MM.1S (cell line): ENCODE measurements around the gene RNF11.

Source experiments
- DNase-seq: peaks from one replicate; pipeline ENCODE4 v3.0.0-alpha.2; 2015
- H2AFZ ChIP-seq: fragments of 300-600 bp; sonication (generic); 2 replicates; pipeline ENCODE4 v1.6.0; 2016; ENCODE audit warnings: antibody characterized with exemption, low read length
- H3F3A ChIP-seq: fragments of 300-600 bp; sonication (generic); 2 replicates; pipeline ENCODE4 v1.6.1; 2016; ENCODE audit warnings: mild to moderate bottlenecking, antibody characterized with exemption, low read length, moderate library complexity, mixed read lengths; ENCODE audit not compliant: insufficient read depth
- H3K27ac ChIP-seq: fragments of 300-600 bp; sonication (generic); 2 replicates; pipeline ENCODE4 v1.5.1; 2016; ENCODE audit warnings: mild to moderate bottlenecking, low read length
- H3K27me3 ChIP-seq: fragments of 300-600 bp; sonication (generic); replicated peaks from 2 replicates; pipeline ENCODE4 v1.6.0; 2016; ENCODE audit warnings: low read length; ENCODE audit not compliant: insufficient read depth
- H3K36me3 ChIP-seq: fragments of 300-600 bp; sonication (generic); replicated peaks from 2 replicates; pipeline ENCODE4 v1.6.1; 2016; ENCODE audit warnings: mild to moderate bottlenecking, low read length, mixed read lengths; ENCODE audit not compliant: insufficient read depth
- H3K4me1 ChIP-seq: fragments of 300-600 bp; sonication (generic); 2 replicates; pipeline ENCODE4 v1.6.1; 2016; ENCODE audit warnings: low read length, mixed read lengths
- H3K4me2 ChIP-seq: fragments of 300-600 bp; sonication (generic); 2 replicates; pipeline ENCODE4 v1.6.0; 2016; ENCODE audit warnings: low read depth, low read length
- H3K4me3 ChIP-seq: fragments of 300-600 bp; sonication (generic); 2 replicates; pipeline ENCODE4 v1.5.1; 2016; ENCODE audit warnings: low read length, mixed read lengths
- H3K79me2 ChIP-seq: fragments of 300-600 bp; sonication (generic); 2 replicates; pipeline ENCODE4 v1.6.1; 2016; ENCODE audit warnings: mixed run types, low read length, mixed read lengths
- H3K9ac ChIP-seq: fragments of 300-600 bp; sonication (generic); 2 replicates; pipeline ENCODE4 v1.6.1; 2016; ENCODE audit warnings: low read length, mixed read lengths
- H3K9me2 ChIP-seq: fragments of 300-600 bp; sonication (generic); replicated peaks from 2 replicates; pipeline ENCODE4 v1.6.1; 2016; ENCODE audit warnings: mild to moderate bottlenecking, low read length, mixed read lengths; ENCODE audit not compliant: insufficient read depth
- H3K9me3 ChIP-seq: fragments of 300-600 bp; sonication (generic); replicated peaks from 2 replicates; pipeline ENCODE4 v1.6.1; 2016; ENCODE audit warnings: mild to moderate bottlenecking, low read length, mixed read lengths; ENCODE audit not compliant: insufficient read depth
- H4K20me1 ChIP-seq: fragments of 300-600 bp; sonication (generic); 2 replicates; pipeline ENCODE4 v1.6.1; 2016; ENCODE audit warnings: mild to moderate bottlenecking, low read length, moderate library complexity, mixed read lengths; ENCODE audit not compliant: insufficient read depth
- CTCF ChIP-seq: fragments of 300-600 bp; sonication (generic); IDR thresholded peaks from 2 replicates; pipeline ENCODE4 v1.5.1; 2016; ENCODE audit warnings: antibody characterized with exemption, low read length, mixed read lengths
- EZH2 ChIP-seq: fragments of 300-600 bp; sonication (generic); optimal IDR thresholded peaks from 2 replicates; pipeline ENCODE3; 2017; ENCODE audit warnings: low read depth, mild to moderate bottlenecking, antibody characterized with exemption, low read length, mixed read lengths
- EZH2phosphoT487 ChIP-seq: fragments of 300-600 bp; sonication (generic); IDR thresholded peaks from 2 replicates; pipeline ENCODE4 v1.6.1; 2018; ENCODE audit warnings: antibody characterized with exemption, low read length

The RNF11 gene

GRCh38 chr1:51305371-51305823, 69.3 kb downstream of the RNF11 start:
- no peak overlapping the region for H3K27ac ChIP-seq

GRCh38 chr1:51306950-51307349, 70.9 kb downstream of the RNF11 start:
- DNase-seq, result no peak
- Histone ChIP-seq H3K9ac (no peak overlapping the region), H3K36me3 (no peaks in the 10 kb centered on the region), H3K79me2 (no peaks in the 10 kb centered on the region), H4K20me1 (no peaks in the 10 kb centered on the region), H3K9me2 (no peaks in the 10 kb centered on the region), H3K4me2 (no peak overlapping the region), H3K27me3 (no peaks in the 10 kb centered on the region), H3K4me1 (no peaks in the 10 kb centered on the region), H3F3A (no peaks in the 10 kb centered on the region), H2AFZ (no peak overlapping the region), H3K27ac (no peak overlapping the region), H3K4me3 (no peak overlapping the region), H3K9me3 (no peaks in the 10 kb centered on the region)
- no peak for TF ChIP-seq CTCF
- no peak for TF ChIP-seq EZH2phosphoT487
- TF ChIP-seq EZH2, result no peak

More at GRCh38 chr1:51305371-51305823, 69.3 kb downstream of the RNF11 start:
- H3K27me3 ChIP-seq, result no peaks in the 10 kb centered on the region
- H3K9ac ChIP-seq, result no peak overlapping the region
- H4K20me1 ChIP-seq, result no peaks in the 10 kb centered on the region
- H3F3A ChIP-seq, result no peaks in the 10 kb centered on the region
- H3K4me2 ChIP-seq, result no peak overlapping the region
- no peak for DNase-seq
- H3K4me3 ChIP-seq, result no peak overlapping the region
- H3K9me3 ChIP-seq, result no peaks in the 10 kb centered on the region
- no peaks in the 10 kb centered on the region for H3K9me2 ChIP-seq
- H2AFZ ChIP-seq, result no peak overlapping the region
- H3K36me3 ChIP-seq, result no peaks in the 10 kb centered on the region
- no peaks in the 10 kb centered on the region for H3K79me2 ChIP-seq
- no peaks in the 10 kb centered on the region for H3K4me1 ChIP-seq
- TF ChIP-seq CTCF (no peak), EZH2phosphoT487 (no peak)

DNA sequence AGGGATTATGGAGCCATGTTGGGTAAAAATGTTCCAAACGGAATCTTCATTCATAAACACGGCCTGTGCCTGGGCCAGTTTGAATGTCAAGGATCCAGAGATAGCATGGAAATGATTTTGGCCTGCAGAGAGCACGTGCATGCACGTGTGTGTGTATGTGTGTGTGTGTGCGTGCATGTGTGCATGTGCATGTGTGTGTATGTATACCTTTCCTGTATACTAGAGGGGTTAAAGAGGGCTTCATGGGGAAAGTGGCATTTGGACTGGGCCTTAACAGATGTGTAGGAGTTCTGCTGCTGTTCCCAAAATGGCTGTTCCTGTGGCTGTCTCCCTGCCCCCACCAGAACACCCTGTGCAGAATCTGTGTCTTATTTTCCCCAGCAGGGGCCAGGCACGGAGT, 72.6 kb downstream of the RNF11 start:
- Histone ChIP-seq H3K79me2 (no peaks in the 10 kb centered on the region), H3K9me3 (no peaks in the 10 kb centered on the region), H3K27me3 (no peaks in the 10 kb centered on the region), H3K9me2 (no peaks in the 10 kb centered on the region), H3K9ac (no peak overlapping the region), H3K4me2 (no peak overlapping the region), H2AFZ (no peak overlapping the region), H3F3A (no peaks in the 10 kb centered on the region), H3K4me1 (no peaks in the 10 kb centered on the region), H3K4me3 (no peak overlapping the region), H3K36me3 (no peaks in the 10 kb centered on the region), H3K27ac (no peak overlapping the region), H4K20me1 (no peaks in the 10 kb centered on the region)
- DNase-seq, result no peak
- TF ChIP-seq EZH2phosphoT487 (no peak), CTCF (no peak), EZH2 (no peak)

GRCh38 chr1:51309291-51309690, 73.2 kb downstream of the RNF11 start:
- no peaks in the 10 kb centered on the region for H3K4me1 ChIP-seq
- no peak overlapping the region for H3K4me2 ChIP-seq
- DNase-seq, result no peak
- H4K20me1 ChIP-seq, result no peaks in the 10 kb centered on the region
- H3K27ac ChIP-seq, result no peak overlapping the region
- no peaks in the 10 kb centered on the region for H3K9me2 ChIP-seq
- no peak for TF ChIP-seq EZH2
- TF ChIP-seq EZH2phosphoT487, result no peak
- no peak for TF ChIP-seq CTCF
- H3F3A ChIP-seq, result no peaks in the 10 kb centered on the region
- no peak overlapping the region for H3K4me3 ChIP-seq
- no peaks in the 10 kb centered on the region for H3K36me3 ChIP-seq
- no peaks in the 10 kb centered on the region for H3K9me3 ChIP-seq
- H3K79me2 ChIP-seq, result no peaks in the 10 kb centered on the region
- no peaks in the 10 kb centered on the region for H3K27me3 ChIP-seq
- H2AFZ ChIP-seq, result no peak overlapping the region
- H3K9ac ChIP-seq, result no peak overlapping the region
